ENCODE results near the gene PRKAG2.

- no peak for TF ChIP-seq EZH2phosphoT487 (IDR thresholded peaks at IDR 0.05; ENCODE audit: insufficient read depth, low read depth)
- TF ChIP-seq EZH2 (IDR thresholded peaks at IDR 0.05; ENCODE audit: insufficient read depth, poor library complexity, severe bottlenecking): no peak
These were observed 101.1 kb downstream of the PRKAG2 start for GRCh38 chr7:151775547-151776443.
